Activated CD8-positive, alpha-beta T cell treated with anti-CD3 and anti-CD28 coated beads for 36 hours (primary cell): Measurements from ENCODE around the gene ZNF385A. TPM values are rescaled to one million over a fixed set of nuclear protein-coding genes. Genes with fewer than 3 reads are reported as not detected.

Experiments used
- ATAC-seq: fragments of 200-7000 bp; cut with Tn5 transposase; one replicate; pipeline ENCODE4 v1.10.0; 2021; ENCODE audit warnings: mild to moderate bottlenecking, moderate library complexity
- CTCF ChIA-PET: fragments of 350-600 bp; sonication (Branson Sonifier 250); formaldehyde crosslinking; loops from one replicate; lab custom pipeline; 2021; ENCODE audit warnings: antibody characterized with exemption; lab: Charles Lee
- POLR2A ChIA-PET: fragments of 350-600 bp; sonication (Branson Sonifier 250); formaldehyde crosslinking; loops from one replicate; lab custom pipeline; 2021; ENCODE audit warnings: antibody characterized with exemption; lab: Charles Lee
- DNase-seq: peaks from one replicate; pipeline ENCODE4 v3.0.0-alpha.2; 2020
- H3K27ac Mint-ChIP-seq: one replicate; pipeline ENCODE4 v1.8.0; 2021; ENCODE audit warnings: mild to moderate bottlenecking, mixed read lengths
- H3K27me3 Mint-ChIP-seq: one replicate; pipeline ENCODE4 v1.8.0; 2021; ENCODE audit warnings: mixed read lengths
- H3K36me3 Mint-ChIP-seq: one replicate; pipeline ENCODE4 v1.8.0; 2021; ENCODE audit warnings: low read depth, mixed read lengths
- H3K4me1 Mint-ChIP-seq: one replicate; pipeline ENCODE4 v1.8.0; 2021; ENCODE audit warnings: low read depth, mixed read lengths
- H3K4me3 Mint-ChIP-seq: one replicate; pipeline ENCODE4 v1.8.0; 2021; ENCODE audit warnings: mild to moderate bottlenecking, moderate library complexity, mixed read lengths
- H3K9me3 Mint-ChIP-seq: one replicate; pipeline ENCODE4 v1.8.0; 2021; ENCODE audit warnings: mixed read lengths
- CTCF ChIP-seq: fragments of 200-600 bp; IDR thresholded peaks from one replicate; pipeline ENCODE4 v1.8.0; 2022; ENCODE audit warnings: antibody characterized with exemption, mild to moderate bottlenecking
- intact Hi-C: fragments of 100-400 bp; cut with micrococcal nuclease; formaldehyde crosslinking; loops from one replicate; pipeline ENCODE4 v1.10.0; 2022
- total RNA-seq, 2 experiments: library from RNA; stranded (reverse); gene quantifications; one replicate each; pipeline ENCODE4 v1.2.3, GENCODE V29; 2021

ZNF385A gene
- total RNA-seq, 2 experiments from 2014 or later = 1.1 to 2.5 TPM

DNA sequence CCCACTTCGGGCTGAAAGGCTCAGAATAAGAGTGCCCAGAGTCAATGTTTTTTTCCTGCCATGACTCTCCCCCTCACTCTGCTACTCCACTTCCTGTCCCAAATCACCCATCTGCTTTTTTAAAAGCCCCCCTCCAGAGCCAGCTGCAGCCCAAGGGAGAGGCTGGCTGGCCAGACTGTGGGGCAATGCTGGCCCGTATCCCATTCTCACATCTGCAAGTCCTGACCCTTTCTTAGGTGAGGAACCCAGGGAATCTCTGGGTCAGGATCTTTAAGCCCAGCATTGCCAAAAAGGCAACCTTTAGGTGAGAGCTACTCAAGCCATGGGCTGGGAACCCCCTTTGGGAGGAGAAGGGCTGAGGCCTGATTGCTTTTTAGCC, 36.2 kb upstream of the ZNF385A start:
- no peak for ATAC-seq
- intact Hi-C loops = no loop called here
- Mint-ChIP-seq H3K27me3 (no peaks in the 10 kb centered on the region), H3K4me1 (peaks cover 45% of the 10 kb centered on the region), H3K27ac (peak overlapping the region; percentile 44), H3K36me3 (no peaks in the 10 kb centered on the region), H3K9me3 (no peaks in the 10 kb centered on the region), H3K4me3 (peak overlapping the region; percentile 34)
- ChIA-PET POLR2A (interaction anchor here (1.6 to 2.3 kb wide), 2 partner anchors 9 to 17 kb away, joined by 5 to 10 read pairs; no protein-coding TSS in a partner anchor), CTCF (interaction anchor here (12.1 to 14.7 kb wide), 2 partner anchors 14 to 20 kb away, joined by 164 to 330 read pairs; no protein-coding TSS in a partner anchor)
- DNase-seq = no peak
- no peak for TF ChIP-seq CTCF

DNA sequence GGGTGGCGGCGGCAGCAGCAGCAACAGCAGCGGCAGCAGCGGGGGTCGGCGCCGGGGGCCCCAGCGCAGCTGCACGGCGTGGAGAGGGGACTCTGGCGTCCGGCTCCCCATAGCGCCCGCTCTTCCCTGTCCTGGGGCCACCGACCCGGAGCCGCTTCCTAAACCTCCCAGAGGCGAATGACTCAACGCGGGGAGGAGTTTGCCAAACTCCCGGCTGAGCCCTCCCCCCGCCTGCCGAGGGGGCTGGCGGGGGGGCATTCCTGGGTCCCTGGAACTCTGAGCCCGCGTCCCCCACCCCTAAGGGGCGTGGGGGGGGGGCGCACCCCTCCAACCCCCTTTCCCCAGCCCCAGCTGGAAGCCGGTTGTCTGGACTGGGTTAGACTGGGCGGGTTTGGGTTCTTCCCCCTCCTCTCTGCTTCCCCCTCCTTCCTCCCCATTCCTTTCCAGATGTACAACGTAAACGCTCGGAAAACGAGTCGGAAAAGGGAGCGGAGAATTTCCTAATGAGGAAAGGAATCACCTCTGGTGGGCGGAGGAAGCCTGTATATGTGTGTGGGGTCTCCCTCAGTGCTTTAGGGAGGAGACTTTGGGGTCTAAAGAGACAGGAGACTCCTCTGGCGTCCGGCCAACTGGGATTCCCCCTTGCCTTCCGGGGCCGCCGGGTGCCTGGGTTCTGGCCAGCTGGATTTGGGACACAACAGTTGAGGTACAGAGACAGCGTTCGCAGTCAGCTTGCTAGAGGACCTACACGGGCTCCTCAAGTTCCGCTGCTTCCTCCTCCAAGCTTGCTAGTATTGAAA, 34.8 kb upstream of the ZNF385A start, which contains the start of gene ITGA5:
ITGA5 (minus strand) TSS at position 179 of the 800 bp plus-strand sequence; CDS start at position 111, 68 bp downstream.
- ChIA-PET CTCF (interaction anchor here (1.0 to 14.7 kb wide), 3 partner anchors 15 to 27 kb away, joined by 3 to 330 read pairs (median 164); no protein-coding TSS in a partner anchor), POLR2A (interaction anchor here (0.9 to 1.4 kb wide), 4 partner anchors 10 to 20 kb away, joined by 3 to 5 read pairs (median 4); no protein-coding TSS in a partner anchor)
- Mint-ChIP-seq H3K9me3 (no peaks in the 10 kb centered on the region), H3K27me3 (no peaks in the 10 kb centered on the region), H3K4me3 (peak within 1 kb of the TSS; percentile 89), H3K27ac (peak within 1 kb of the TSS; percentile 94), H3K36me3 (no peaks in the 10 kb centered on the region), H3K4me1 (peaks cover 58% of the 10 kb centered on the region)
- peak; percentile 34 for ATAC-seq
- DNase-seq = peak; percentile 44
- TF ChIP-seq CTCF = no peak
- intact Hi-C loops = no loop called here

GRCh38 chr12:54418441-54419087, 34.0 kb upstream of the ZNF385A start:
- H3K4me1 Mint-ChIP-seq = peaks cover 63% of the 10 kb centered on the region
- intact Hi-C loops = no loop called here
- POLR2A ChIA-PET = interaction anchor here (0.8 to 1.4 kb wide), 5 partner anchors 9 to 78 kb away, joined by 3 to 5 read pairs (median 3); no protein-coding TSS in a partner anchor

GRCh38 chr12:54417712-54418440, 33.3 kb upstream of the ZNF385A start:
- peaks cover 64% of the 10 kb centered on the region for H3K4me1 Mint-ChIP-seq

More at GRCh38 chr12:54418441-54419087, 34.0 kb upstream of the ZNF385A start:
- DNase-seq (no peak), ATAC-seq (peak; percentile 10)
- CTCF ChIA-PET = interaction anchor here (0.9 to 14.7 kb wide), 4 partner anchors 16 to 108 kb away, joined by 3 to 330 read pairs (median 94); no protein-coding TSS in a partner anchor
- peak overlapping the region; percentile 94 for H3K27ac Mint-ChIP-seq
- no peaks in the 10 kb centered on the region for H3K9me3 Mint-ChIP-seq
- no peaks in the 10 kb centered on the region for H3K27me3 Mint-ChIP-seq
- H3K36me3 Mint-ChIP-seq = no peaks in the 10 kb centered on the region
- H3K4me3 Mint-ChIP-seq = peak overlapping the region; percentile 89
- no peak for TF ChIP-seq CTCF

More at GRCh38 chr12:54417712-54418440, 33.3 kb upstream of the ZNF385A start:
- ChIA-PET CTCF (interaction anchor here (0.9 to 14.7 kb wide), 4 partner anchors 17 to 109 kb away, joined by 3 to 330 read pairs (median 94); no protein-coding TSS in a partner anchor), POLR2A (interaction anchor here (0.8 to 1.6 kb wide), 6 partner anchors 11 to 79 kb away, joined by 3 to 5 read pairs (median 3); partner anchors contain the start of gene ZNF385A)
- TF ChIP-seq CTCF = no peak
- peak; percentile 49 for DNase-seq
- peak overlapping the region; percentile 89 for H3K4me3 Mint-ChIP-seq
- H3K27me3 Mint-ChIP-seq = no peaks in the 10 kb centered on the region
- ATAC-seq = peak; percentile 22
- intact Hi-C loops = no loop called here
- H3K9me3 Mint-ChIP-seq = no peaks in the 10 kb centered on the region
- peak overlapping the region; percentile 94 for H3K27ac Mint-ChIP-seq
- no peaks in the 10 kb centered on the region for H3K36me3 Mint-ChIP-seq
